GM12864 (cell line): ENCODE data around the gene HELB.
A peak's percentile ranks its signal among the peaks of the same experiment; 100 is the strongest.

Experiments
- DNase-seq: peaks from one replicate; pipeline ENCODE4 v3.0.0-alpha.2; 2011; ENCODE audit warnings: low read depth
- H3K4me3 ChIP-seq: 2 replicates; pipeline ENCODE4 v1.5.1; 2011; ENCODE audit warnings: mild to moderate bottlenecking, low read depth, low read length, control low read depth
- CTCF ChIP-seq: IDR thresholded peaks from 2 replicates; pipeline ENCODE4 v1.5.1; 2011; ENCODE audit warnings: low read depth, mild to moderate bottlenecking, moderate library complexity, low read length, control low read depth, inconsistent platforms; ENCODE audit errors: missing control alignments

HELB gene

GRCh38 chr12:66269757-66270383 is 32.4 kb upstream of the HELB start:
- peak; percentile 18 for DNase-seq
- H3K4me3 ChIP-seq, result no peak overlapping the region
- peak; percentile 36 for TF ChIP-seq CTCF

- no peak for DNase-seq
- no peak for TF ChIP-seq CTCF
- H3K4me3 ChIP-seq, result no peak overlapping the region
Observed at GRCh38 chr12:66270613-66271012, 31.7 kb upstream of the HELB start.

- no peak for TF ChIP-seq CTCF
- H3K4me3 ChIP-seq, result no peak overlapping the region
- no peak for DNase-seq
Observed at GRCh38 chr12:66272650-66273049, 29.6 kb upstream of the HELB start.

GRCh38 chr12:66273147-66273546 is 29.1 kb upstream of the HELB start:
- no peak for TF ChIP-seq CTCF
- H3K4me3 ChIP-seq, result no peak overlapping the region
- no peak for DNase-seq

GRCh38 chr12:66275040-66275439 is 27.3 kb upstream of the HELB start:
- no peak overlapping the region for H3K4me3 ChIP-seq
- no peak for DNase-seq
- TF ChIP-seq CTCF, result no peak

- no peak overlapping the region for H3K4me3 ChIP-seq
- no peak for DNase-seq
- TF ChIP-seq CTCF, result peak; percentile 46
Observed at GRCh38 chr12:66279123-66279712, 23.1 kb upstream of the HELB start.

GRCh38 chr12:66280561-66280960 is 21.7 kb upstream of the HELB start:
- no peak overlapping the region for H3K4me3 ChIP-seq
- TF ChIP-seq CTCF, result no peak
- DNase-seq, result no peak
